Endothelial cell of umbilical vein (primary cell): Measurements from ENCODE around the gene DAB2IP.

ENCODE experiments used
- MYC ChIP-seq: IDR thresholded peaks from one replicate; pipeline ENCODE4 v1.6.1; 2011; ENCODE audit warnings: mild to moderate bottlenecking, low read depth, low read length
- POLR2AphosphoS5 ChIP-seq: IDR thresholded peaks from 2 replicates; pipeline ENCODE4 v1.6.1; 2012; ENCODE audit warnings: low read depth, mild to moderate bottlenecking, control low read depth, low read length, moderate library complexity; ENCODE audit not compliant: insufficient read depth
- TF ChIP-seq, protein P1 (sequence below), 2 donors: IDR thresholded peaks; 1 replicate in 1 of 2; 2 replicates in 1 of 2; pipeline ENCODE4 v1.5.1; 2011; ENCODE audit warnings: low read length in 2 of 2, mild to moderate bottlenecking in 2 of 2, moderate library complexity in 2 of 2, control low read depth in 1 of 2, inconsistent platforms in 1 of 2, low read depth in 1 of 2; ENCODE audit not compliant: insufficient read depth in 1 of 2; ENCODE audit errors: extremely low read depth in 1 of 2

DNA sequence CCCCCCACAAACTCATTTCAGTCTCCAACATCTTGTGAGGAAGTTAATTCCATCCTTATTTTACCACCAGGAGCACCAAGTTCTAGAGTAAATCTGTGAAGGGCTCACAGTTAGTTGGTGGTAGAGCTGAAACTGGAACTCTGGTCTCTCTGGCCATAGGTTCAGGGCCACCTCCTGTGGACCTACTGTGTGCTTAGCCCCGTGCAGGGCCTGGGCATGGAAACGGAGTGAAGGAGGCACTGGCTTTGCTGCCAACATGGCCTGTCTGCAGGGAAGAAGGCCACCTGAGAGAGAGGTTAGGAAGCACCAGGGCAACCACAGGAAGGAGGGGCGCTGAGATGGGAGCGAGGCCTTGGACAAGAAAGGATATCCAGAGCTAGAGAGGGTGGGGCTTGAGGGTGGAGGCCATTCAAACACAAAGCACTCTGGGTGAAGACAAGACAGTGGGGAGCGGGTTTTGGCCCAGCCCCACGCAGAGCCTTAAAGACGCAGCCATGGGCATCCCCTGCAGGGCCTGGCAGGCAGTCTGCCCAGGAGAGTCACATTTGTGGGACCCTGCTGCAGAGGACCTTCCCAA is 16.0 kb upstream of the DAB2IP start:
- TF ChIP-seq, protein P1, sequence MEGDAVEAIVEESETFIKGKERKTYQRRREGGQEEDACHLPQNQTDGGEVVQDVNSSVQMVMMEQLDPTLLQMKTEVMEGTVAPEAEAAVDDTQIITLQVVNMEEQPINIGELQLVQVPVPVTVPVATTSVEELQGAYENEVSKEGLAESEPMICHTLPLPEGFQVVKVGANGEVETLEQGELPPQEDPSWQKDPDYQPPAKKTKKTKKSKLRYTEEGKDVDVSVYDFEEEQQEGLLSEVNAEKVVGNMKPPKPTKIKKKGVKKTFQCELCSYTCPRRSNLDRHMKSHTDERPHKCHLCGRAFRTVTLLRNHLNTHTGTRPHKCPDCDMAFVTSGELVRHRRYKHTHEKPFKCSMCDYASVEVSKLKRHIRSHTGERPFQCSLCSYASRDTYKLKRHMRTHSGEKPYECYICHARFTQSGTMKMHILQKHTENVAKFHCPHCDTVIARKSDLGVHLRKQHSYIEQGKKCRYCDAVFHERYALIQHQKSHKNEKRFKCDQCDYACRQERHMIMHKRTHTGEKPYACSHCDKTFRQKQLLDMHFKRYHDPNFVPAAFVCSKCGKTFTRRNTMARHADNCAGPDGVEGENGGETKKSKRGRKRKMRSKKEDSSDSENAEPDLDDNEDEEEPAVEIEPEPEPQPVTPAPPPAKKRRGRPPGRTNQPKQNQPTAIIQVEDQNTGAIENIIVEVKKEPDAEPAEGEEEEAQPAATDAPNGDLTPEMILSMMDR (IDR thresholded peaks at IDR 0.05; ENCODE audit: extremely low read depth in 1 of 2, insufficient read depth in 1 of 2, low read depth in 1 of 2, low read length in 2 of 2), result no peak
- TF ChIP-seq POLR2AphosphoS5 (no peak), MYC (no peak)
